Measurements from ENCODE around the gene CDC20. TPM values are rescaled to one million over a fixed set of nuclear protein-coding genes. Genes with fewer than 3 reads are reported as not detected.

The CDC20 gene
- total RNA-seq (2012; rRNA removed) (78.0 and 103 TPM in 2 replicates), polyA plus RNA-seq (2012; rRNA removed) (107 and 115 TPM in 2 replicates), Bru-seq, nascent RNA (percentile 56 among the genes with signal in this experiment), BruChase-seq, experiment 1, labeled RNA remaining after a 6-hour chase (percentile 60 among the genes with signal in this experiment), BruChase-seq, experiment 2, labeled RNA remaining after a 2-hour chase (percentile 49 among the genes with signal in this experiment)
- 75.5 and 90.0 TPM in 2 replicates for polyA plus RNA-seq (2012; cell fraction: cytosol; rRNA removed)
- polyA plus RNA-seq (2012; cell fraction: nucleus; rRNA removed; ENCODE audit: low replicate concordance) = 26.3 and 75.6 TPM in 2 replicates
- long read RNA-seq, transcript CDC20-201 (11 exons, 1,675 nt) = major isoform, 29 of 40 reads
- long read RNA-seq, transcript CDC20-202 (10 exons, 1,777 nt) = minor isoform, 8 of 40 reads
- long read RNA-seq, partial matches to known transcripts = 1 of 40 reads
- long read RNA-seq, other reads (novel, unspliced or antisense) = 2 of 40 reads

GRCh38 chr1:43358746-43359693 lies at the start of gene CDC20:
Gene CDC20 (plus strand): TSS chr1:43358981. CDS start chr1:43359216, 235 bp downstream.
- H2BK5ac ChIP-seq (ENCODE audit: low read depth, low read length, poor library complexity, severe bottlenecking) = peak within 1 kb of the TSS; percentile 78
- peak within 1 kb of the TSS; percentile 72; the same call in 1 of the 3 replicates for H2BK15ac ChIP-seq (ENCODE audit: low read depth, low read length)
- 0% methylated on average over 18 of the region's 59 CpGs; no CpG with 5 or more reads in 1 of the 2 experiments for WGBS, 2 experiments (ENCODE audit: extremely low coverage in 2 of 2, insufficient read length in 1 of 2)
- peaks cover 9% of the 10 kb centered on the region; the same call in 1 of the 2 replicates for H3K4me1 ChIP-seq (ENCODE audit: control insufficient read depth, insufficient read depth, low read length)
- H3K27me3 ChIP-seq (ENCODE audit: control insufficient read depth, insufficient read depth, low read length) = no peaks in the 10 kb centered on the region
- peaks cover 10% of the 10 kb centered on the region; the same call in 1 of the 2 replicates for H4K20me1 ChIP-seq (ENCODE audit: insufficient read depth, low read length)
- peak within 1 kb of the TSS; percentile 69 for H2BK120ac ChIP-seq (ENCODE audit: low read depth, low read length)
- H3K23ac ChIP-seq (ENCODE audit: low read depth, low read length) = peak within 1 kb of the TSS; percentile 63
- H3K27ac ChIP-seq (ENCODE audit: insufficient read depth, low read length) = peak within 1 kb of the TSS; percentile 94
- dilution Hi-C loops (cut with HindIII; ENCODE audit: low sequenced_read_pairs, unreplicated experiment) (no loop called here), in situ Hi-C loops (cut with MboI; ENCODE audit: low sequenced_read_pairs) (loop anchor here (10.0 kb wide), 1 partner anchor 124 kb away; no protein-coding TSS in a partner anchor), intact Hi-C loops (cut with micrococcal nuclease) (loop anchor here (1.0 kb wide), 2 partner anchors 121 to 132 kb away; no protein-coding TSS in a partner anchor)
- BruUV-seq (replicated peaks) = TSS peak; percentile 77
- H3K79me1 ChIP-seq (ENCODE audit: low read depth in 1 of 2, low read length in 2 of 2) = peaks cover 3 to 38% of the 10 kb centered on the region in 2 experiments; a peak in 3 of 4 replicates
- H2AFZ ChIP-seq (replicated peaks; ENCODE audit: low read length, poor library complexity) = peak within 1 kb of the TSS; percentile 90
- ATAC-seq (ENCODE audit: low read depth) (peak; percentile 96), DNase-seq (peak; percentile 92)
- no peak for TF ChIP-seq SMC3 (IDR thresholded peaks at IDR 0.05; ENCODE audit: low read depth, low read length)
- TF ChIP-seq MXI1 (IDR thresholded peaks at IDR 0.05; ENCODE audit: borderline replicate concordance, low read depth, low read length) = peak; percentile 100
- TF ChIP-seq FOS (IDR thresholded peaks at IDR 0.05; ENCODE audit: low read depth, low read length) = peak; percentile 42; the same call in 1 of the 2 replicates
- TF ChIP-seq CEBPB (IDR thresholded peaks at IDR 0.05; ENCODE audit: low read depth, low read length) = no peak
- POLR2A ChIA-PET (ENCODE audit: unreplicated experiment) = interaction anchor here (0.8 to 1.0 kb wide), 3 partner anchors 9 to 132 kb away, joined by 3 to 4 read pairs (median 3); partner anchors contain the start of gene ELOVL1
- peak within 1 kb of the TSS; percentile 90 for H2AK5ac ChIP-seq (ENCODE audit: low read depth, low read length)
- peak within 1 kb of the TSS; percentile 79 to 93 for H4K8ac ChIP-seq (ENCODE audit: low read depth in 2 of 2, low read length in 2 of 2)
- peaks cover 31% of the 10 kb centered on the region for H3K36me3 ChIP-seq (ENCODE audit: control insufficient read depth, insufficient read depth, low read length)
- H4K91ac ChIP-seq (ENCODE audit: insufficient read depth, low read depth, low read length) = peak within 1 kb of the TSS; percentile 75
- peak within 1 kb of the TSS; percentile 79 for H4K5ac ChIP-seq (ENCODE audit: low read depth, low read length)
- peak within 1 kb of the TSS; percentile 90 for H2AK9ac ChIP-seq (replicated peaks; ENCODE audit: low read depth, low read length, poor library complexity)
- peak within 1 kb of the TSS; percentile 92 for H3K4ac ChIP-seq (ENCODE audit: low read depth, low read length)
- H3K4me3 ChIP-seq (ENCODE audit: insufficient read depth, low read depth, low read length) = peak within 1 kb of the TSS; percentile 75
- peak within 1 kb of the TSS; percentile 0; the same call in 1 of the 2 replicates for H2BK20ac ChIP-seq (ENCODE audit: low read depth, low read length)
- peak within 1 kb of the TSS; percentile 90 for H3K9ac ChIP-seq (ENCODE audit: low read depth, low read length)
- peak within 1 kb of the TSS; percentile 77 for H3K56ac ChIP-seq (ENCODE audit: extremely low read depth, insufficient read depth, low read length)
- peak within 1 kb of the TSS; percentile 91 for H3K14ac ChIP-seq (replicated peaks; ENCODE audit: low read depth, low read length)
- CTCF ChIA-PET = interaction anchor here (0.9 to 1.9 kb wide), 3 partner anchors 10 to 132 kb away, joined by 3 to 8 read pairs (median 3); no protein-coding TSS in a partner anchor
- H3K18ac ChIP-seq (ENCODE audit: low read depth, low read length) = peak within 1 kb of the TSS; percentile 48
- H3K9me1 ChIP-seq (ENCODE audit: insufficient read depth, low read length) = peaks cover 12% of the 10 kb centered on the region; the same call in 1 of the 2 replicates
- peak within 1 kb of the TSS; percentile 87 for H3K4me2 ChIP-seq (ENCODE audit: low read depth, low read length)
- no peaks in the 10 kb centered on the region for H3K9me3 ChIP-seq (ENCODE audit: control insufficient read depth, insufficient read depth, low read length)

All from IMR-90 (cell line).